ENCODE results near the gene TMEM175.

DNA sequence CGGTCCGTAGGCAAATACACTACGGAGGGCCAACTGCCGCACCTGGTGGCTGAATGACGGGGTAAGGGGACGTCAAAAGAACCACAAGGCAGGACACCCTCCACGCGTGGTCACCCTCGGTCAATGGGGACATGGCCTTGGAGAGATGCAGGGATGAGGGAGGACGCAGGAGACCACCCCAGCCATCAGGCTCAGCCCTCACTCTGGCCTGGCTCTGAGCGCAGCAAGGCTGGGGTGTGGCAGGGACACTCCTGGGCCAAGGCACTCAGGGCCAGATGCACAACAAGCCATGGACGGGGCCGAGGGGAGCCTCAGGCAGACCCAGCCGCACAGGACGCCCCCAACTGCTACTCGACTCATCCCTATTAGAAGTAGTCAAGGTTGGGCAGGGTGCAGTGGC lies 36.7 kb upstream of the TMEM175 start:
- TF ChIP-seq, protein P1, sequence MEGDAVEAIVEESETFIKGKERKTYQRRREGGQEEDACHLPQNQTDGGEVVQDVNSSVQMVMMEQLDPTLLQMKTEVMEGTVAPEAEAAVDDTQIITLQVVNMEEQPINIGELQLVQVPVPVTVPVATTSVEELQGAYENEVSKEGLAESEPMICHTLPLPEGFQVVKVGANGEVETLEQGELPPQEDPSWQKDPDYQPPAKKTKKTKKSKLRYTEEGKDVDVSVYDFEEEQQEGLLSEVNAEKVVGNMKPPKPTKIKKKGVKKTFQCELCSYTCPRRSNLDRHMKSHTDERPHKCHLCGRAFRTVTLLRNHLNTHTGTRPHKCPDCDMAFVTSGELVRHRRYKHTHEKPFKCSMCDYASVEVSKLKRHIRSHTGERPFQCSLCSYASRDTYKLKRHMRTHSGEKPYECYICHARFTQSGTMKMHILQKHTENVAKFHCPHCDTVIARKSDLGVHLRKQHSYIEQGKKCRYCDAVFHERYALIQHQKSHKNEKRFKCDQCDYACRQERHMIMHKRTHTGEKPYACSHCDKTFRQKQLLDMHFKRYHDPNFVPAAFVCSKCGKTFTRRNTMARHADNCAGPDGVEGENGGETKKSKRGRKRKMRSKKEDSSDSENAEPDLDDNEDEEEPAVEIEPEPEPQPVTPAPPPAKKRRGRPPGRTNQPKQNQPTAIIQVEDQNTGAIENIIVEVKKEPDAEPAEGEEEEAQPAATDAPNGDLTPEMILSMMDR (IDR thresholded peaks at IDR 0.05; ENCODE audit: low read depth, low read length), result no peak
- no peak for TF ChIP-seq MYC (IDR thresholded peaks at IDR 0.05; ENCODE audit: low read depth, low read length)
- TF ChIP-seq, protein P2, sequence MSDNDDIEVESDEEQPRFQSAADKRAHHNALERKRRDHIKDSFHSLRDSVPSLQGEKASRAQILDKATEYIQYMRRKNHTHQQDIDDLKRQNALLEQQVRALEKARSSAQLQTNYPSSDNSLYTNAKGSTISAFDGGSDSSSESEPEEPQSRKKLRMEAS (IDR thresholded peaks at IDR 0.05; ENCODE audit: low read depth, low read length), result no peak
- no peak for TF ChIP-seq POLR2A (IDR thresholded peaks at IDR 0.05; ENCODE audit: extremely low read depth, insufficient read length)
